SKM-1 treated with dmso at 0.1 percent for 144 hours (cell line): ENCODE results near the gene KCNJ9.
A peak's percentile ranks its signal among the peaks of the same experiment; 100 is the strongest.
"Not testable (repeated sequence)": the region's sequence is repeated elsewhere in the genome, so short reads cannot be mapped to it uniquely, and the experiment has no call there.

Experiments used
- DNase-seq: peaks from one replicate; lab custom pipeline; 2025; ENCODE audit not compliant: unreplicated experiment; lab: John Stamatoyannopoulos, UW

Gene KCNJ9

GRCh38 chr1:160101717-160102522 is 20.6 kb downstream of the KCNJ9 start:
- no peak for DNase-seq

- DNase-seq: no peak
Observed at GRCh38 chr1:160103658-160104408, 22.5 kb downstream of the KCNJ9 start.

GRCh38 chr1:160104486-160104885 is 23.1 kb downstream of the KCNJ9 start:
- DNase-seq: peak; percentile 67

GRCh38 chr1:160105155-160105554 is 23.8 kb downstream of the KCNJ9 start:
- DNase-seq: no peak

GRCh38 chr1:160107512-160107911 is 26.2 kb downstream of the KCNJ9 start:
- no peak for DNase-seq

- DNase-seq: peak; percentile 70
Observed at GRCh38 chr1:160108888-160109662, 27.7 kb downstream of the KCNJ9 start.

- DNase-seq: no peak
Observed at GRCh38 chr1:160109686-160110085, 28.3 kb downstream of the KCNJ9 start.

- DNase-seq: not testable (repeated sequence)
Observed at GRCh38 chr1:160111462-160111861, 30.1 kb downstream of the KCNJ9 start.

GRCh38 chr1:160112357-160112756 is 31.0 kb downstream of the KCNJ9 start:
- DNase-seq: no peak

- DNase-seq: no peak
Observed at GRCh38 chr1:160113407-160113806, 32.1 kb downstream of the KCNJ9 start.

GRCh38 chr1:160114085-160114484 is 32.7 kb downstream of the KCNJ9 start:
- DNase-seq: no peak

- no peak for DNase-seq
Observed at GRCh38 chr1:160115545-160116282, 34.4 kb downstream of the KCNJ9 start, which contains the start of gene ATP1A2. TSS of gene ATP1A2 (plus strand) at chr1:160115759. CDS start at chr1:160115862, 103 bp downstream.

GRCh38 chr1:160116283-160117147 is 35.2 kb downstream of the KCNJ9 start:
- DNase-seq: no peak

- no peak for DNase-seq
Observed at GRCh38 chr1:160117300-160117699, 36.0 kb downstream of the KCNJ9 start.

GRCh38 chr1:160117709-160118183 is 36.4 kb downstream of the KCNJ9 start:
- DNase-seq: no peak

- DNase-seq: no peak
Observed at GRCh38 chr1:160118928-160119327, 37.6 kb downstream of the KCNJ9 start.

- no peak for DNase-seq
Observed at GRCh38 chr1:160120797-160121196, 39.5 kb downstream of the KCNJ9 start.

- no peak for DNase-seq
Observed at GRCh38 chr1:160121388-160121787, 40.0 kb downstream of the KCNJ9 start.

- no peak for DNase-seq
Observed at GRCh38 chr1:160122978-160123495, 41.7 kb downstream of the KCNJ9 start.
